SJSA1 (cell line): ENCODE data around the gene PCED1B. TPM values are rescaled to one million over a fixed set of nuclear protein-coding genes. Genes with fewer than 3 reads are reported as not detected.
"Not testable (repeated sequence)": the region's sequence is repeated elsewhere in the genome, so short reads cannot be mapped to it uniquely, and the experiment has no call there.

Experiments used
- DNase-seq, 2 experiments: peaks; one replicate each; pipeline ENCODE4 v3.0.0-alpha.2; 2015 to 2020; ENCODE audit warnings: low spot score in 2 of 2, low read depth in 1 of 2
- H3K27ac ChIP-seq: fragments of 250-450 bp; sonication (Bioruptor Pico); 2 replicates; pipeline ENCODE4 v1.5.1; 2020; ENCODE audit warnings: mild to moderate bottlenecking, moderate library complexity
- H3K27me3 ChIP-seq: fragments of 250-450 bp; sonication (Bioruptor Pico); replicated peaks from 2 replicates; pipeline ENCODE4 v1.5.1; 2020; ENCODE audit warnings: mild to moderate bottlenecking, moderate library complexity
- H3K36me3 ChIP-seq: fragments of 250-450 bp; sonication (Bioruptor Pico); 2 replicates; pipeline ENCODE4 v1.5.1; 2020; ENCODE audit warnings: mild to moderate bottlenecking
- H3K4me1 ChIP-seq: fragments of 250-450 bp; sonication (Bioruptor Pico); replicated peaks from 2 replicates; pipeline ENCODE4 v1.6.1; 2021; ENCODE audit warnings: mild to moderate bottlenecking
- H3K4me3 ChIP-seq: fragments of 250-450 bp; sonication (Bioruptor Pico); 2 replicates; pipeline ENCODE4 v1.5.1; 2020; ENCODE audit warnings: mild to moderate bottlenecking
- H3K9me3 ChIP-seq: fragments of 250-450 bp; sonication (Bioruptor Pico); replicated peaks from 2 replicates; pipeline ENCODE4 v1.5.1; 2020; ENCODE audit warnings: mild to moderate bottlenecking
- total RNA-seq: library from RNA; depleted of rRNA; stranded (reverse); fragments of >200 nt; shearing (Covaris generic); gene quantifications from 2 replicates; pipeline ENCODE4 v1.2.3, GENCODE V29; 2014

Gene PCED1B
- total RNA-seq, 1 experiment from 2014 or later = 0.39 TPM

DNA sequence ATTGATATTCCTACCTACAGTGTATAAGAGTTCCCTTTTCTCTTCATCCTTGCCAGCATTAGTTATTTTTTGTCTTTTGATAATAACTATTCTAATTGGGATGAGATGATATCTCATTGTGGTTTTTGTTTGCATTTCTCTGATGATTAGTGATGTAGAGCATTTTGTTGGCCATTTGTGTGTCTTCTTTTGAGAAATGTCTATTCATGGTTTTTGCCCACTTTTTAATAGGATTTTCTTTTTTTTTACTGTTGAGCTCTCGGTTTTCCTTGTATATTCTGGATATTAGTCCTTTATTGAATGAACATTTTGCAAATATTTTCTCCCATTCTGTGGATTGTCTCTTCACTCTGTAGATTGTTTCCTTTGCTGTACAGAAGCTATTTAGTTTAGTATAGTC lies 79.9 kb downstream of the PCED1B start:
- DNase-seq = no peak
- H3K27ac ChIP-seq = no peak overlapping the region
- no peaks in the 10 kb centered on the region for H3K9me3 ChIP-seq
- H3K4me1 ChIP-seq = peaks cover 13% of the 10 kb centered on the region
- H3K27me3 ChIP-seq = no peaks in the 10 kb centered on the region
- H3K4me3 ChIP-seq = no peak overlapping the region
- H3K36me3 ChIP-seq = no peaks in the 10 kb centered on the region

DNA sequence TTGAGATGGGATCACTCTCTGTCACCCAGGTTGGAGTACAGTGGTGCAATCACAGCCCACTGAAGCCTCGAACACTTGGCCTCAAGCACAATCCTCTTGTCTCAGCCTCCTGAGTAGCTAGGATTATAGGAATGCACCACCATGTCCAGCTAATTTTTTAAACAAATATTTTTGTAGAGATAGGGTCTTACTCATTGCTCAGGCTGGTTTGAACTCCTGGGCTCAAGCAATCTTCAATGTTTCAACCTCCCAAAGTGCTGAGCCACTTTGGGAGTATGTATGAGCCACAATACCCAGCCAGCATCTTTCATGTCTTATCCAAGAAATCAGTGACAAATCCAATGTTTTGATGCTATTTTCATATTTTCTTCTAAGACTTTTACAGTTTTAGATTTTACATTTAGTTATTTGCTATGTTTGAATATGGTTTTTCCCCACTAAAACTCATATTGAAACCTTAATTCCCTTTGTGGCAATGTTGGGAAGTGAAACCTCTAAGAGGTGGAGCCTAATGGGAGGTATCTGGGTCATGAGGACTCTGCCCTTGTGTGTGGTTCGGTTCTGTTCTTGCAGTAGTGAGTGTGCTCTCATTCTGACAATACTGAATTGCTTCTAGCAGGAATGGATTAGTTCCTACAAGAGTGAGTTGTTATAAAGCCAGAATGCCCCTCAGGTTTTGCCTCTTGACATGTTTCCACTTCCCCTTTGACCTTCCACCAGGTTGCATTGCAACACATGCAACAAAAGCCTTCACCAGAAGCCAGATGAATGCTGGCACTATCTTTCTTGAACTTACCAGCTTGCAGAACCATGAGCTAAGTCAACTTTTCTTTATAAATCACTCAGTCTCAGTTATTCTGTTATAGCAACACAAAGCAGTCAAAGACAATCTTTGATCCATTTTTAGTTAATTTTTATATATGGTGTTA lies 81.2 kb downstream of the PCED1B start:
- Histone ChIP-seq H3K9me3 (no peaks in the 10 kb centered on the region), H3K4me3 (no peak overlapping the region), H3K4me1 (peaks cover 9% of the 10 kb centered on the region), H3K27me3 (no peaks in the 10 kb centered on the region), H3K36me3 (no peaks in the 10 kb centered on the region), H3K27ac (no peak overlapping the region)
- no peak for DNase-seq

DNA sequence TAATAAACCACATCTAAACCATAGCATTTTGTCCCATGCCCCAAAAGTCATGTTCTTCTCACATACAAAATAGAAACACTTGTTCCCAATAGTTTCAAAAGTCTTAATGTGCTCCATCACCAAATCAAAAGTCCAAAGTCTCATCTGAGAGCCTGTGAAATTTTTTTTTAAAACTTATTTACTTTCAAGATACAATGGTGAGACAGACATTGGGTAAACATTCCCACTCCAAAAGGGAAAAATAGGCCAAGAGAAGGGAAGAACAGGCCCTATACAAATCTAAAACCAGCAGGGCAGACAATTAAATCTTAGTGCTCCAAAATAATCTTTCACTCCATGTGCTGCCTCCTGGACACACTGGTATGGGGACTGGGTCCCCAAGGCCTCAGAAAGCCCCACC lies 84.7 kb downstream of the PCED1B start:
- Histone ChIP-seq H3K36me3 (no peaks in the 10 kb centered on the region), H3K9me3 (no peaks in the 10 kb centered on the region), H3K27me3 (no peaks in the 10 kb centered on the region), H3K4me1 (no peaks in the 10 kb centered on the region), H3K4me3 (no peak overlapping the region), H3K27ac (no peak overlapping the region)
- DNase-seq = no peak

DNA sequence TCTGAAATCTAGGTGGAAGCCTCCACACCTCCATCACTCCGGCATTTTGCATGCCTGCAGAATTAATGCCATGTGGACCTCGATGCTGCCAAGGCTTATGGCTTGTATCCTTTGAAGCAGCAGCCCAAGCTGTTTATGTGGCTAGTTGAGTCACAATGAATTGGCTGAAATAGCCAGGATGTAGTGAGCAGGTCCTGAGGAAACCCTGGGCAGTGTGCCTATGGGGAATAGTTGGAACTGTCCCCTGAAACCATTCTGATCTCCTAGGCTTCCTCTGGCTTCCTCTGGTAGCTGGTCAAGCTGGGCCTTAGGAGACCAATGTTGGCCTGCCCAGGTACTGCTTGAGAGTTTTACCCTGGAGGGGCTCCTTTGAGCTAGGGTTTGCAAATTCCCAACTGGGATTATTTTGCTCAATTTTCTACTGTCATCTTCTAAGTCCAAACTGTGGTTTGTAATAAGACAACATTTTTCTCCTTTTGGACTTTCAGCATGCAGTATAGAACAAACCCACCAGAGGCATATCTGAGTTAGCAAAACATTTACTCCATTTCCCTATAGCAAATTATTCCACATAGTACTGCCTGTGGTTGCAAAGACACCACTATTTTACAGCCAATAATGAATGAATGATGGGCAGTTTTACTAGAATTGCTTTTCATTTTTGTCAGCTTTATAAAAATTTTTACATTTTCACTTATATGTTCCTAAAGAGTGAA lies 85.5 kb downstream of the PCED1B start:
- H3K27ac ChIP-seq = no peak overlapping the region
- H3K36me3 ChIP-seq = no peaks in the 10 kb centered on the region
- no peaks in the 10 kb centered on the region for H3K27me3 ChIP-seq
- no peak for DNase-seq
- H3K4me3 ChIP-seq = no peak overlapping the region
- H3K4me1 ChIP-seq = no peaks in the 10 kb centered on the region
- H3K9me3 ChIP-seq = no peaks in the 10 kb centered on the region

DNA sequence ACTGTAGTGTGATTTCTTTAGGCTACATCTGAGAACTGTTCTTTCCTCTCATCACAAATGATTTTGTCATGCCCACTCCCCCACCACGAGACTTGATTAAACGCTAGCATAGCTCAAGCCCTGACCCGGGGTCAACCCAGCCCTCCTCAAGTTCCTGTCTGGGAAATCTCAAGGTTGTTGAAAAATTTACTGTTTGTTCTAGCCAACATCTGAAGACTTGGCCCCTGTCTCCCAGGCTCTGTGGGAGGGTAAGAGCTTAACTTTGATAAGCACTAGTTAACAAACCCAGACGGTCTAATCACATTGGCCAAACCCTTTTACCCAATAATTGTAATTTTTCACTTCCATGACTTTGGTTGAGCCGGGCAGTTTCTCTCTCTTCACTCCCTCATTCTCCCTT lies 86.5 kb downstream of the PCED1B start:
- H3K27ac ChIP-seq = no peak overlapping the region
- H3K9me3 ChIP-seq = no peaks in the 10 kb centered on the region
- H3K4me1 ChIP-seq = no peaks in the 10 kb centered on the region
- no peak for DNase-seq
- H3K4me3 ChIP-seq = no peak overlapping the region
- no peaks in the 10 kb centered on the region for H3K36me3 ChIP-seq
- H3K27me3 ChIP-seq = no peaks in the 10 kb centered on the region

DNA sequence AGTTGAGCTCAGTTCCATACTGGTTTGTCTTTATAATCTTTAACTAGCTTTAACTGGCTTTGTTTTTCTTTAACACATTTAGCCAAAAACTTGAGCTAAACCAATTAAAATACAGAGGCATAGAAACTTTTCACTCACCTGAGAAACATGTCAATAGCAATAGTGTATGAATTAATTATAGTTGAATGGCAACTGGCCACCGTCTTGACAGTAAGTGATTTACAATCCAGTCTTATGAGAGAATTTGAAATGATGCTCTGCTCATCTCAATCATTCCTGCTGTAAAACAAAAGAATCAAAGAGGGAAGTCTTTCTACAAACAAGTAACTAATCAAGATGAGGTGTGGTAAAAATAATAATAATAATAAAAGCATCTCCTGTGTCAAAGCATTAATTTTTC lies 86.9 kb downstream of the PCED1B start:
- Histone ChIP-seq H3K4me1 (no peaks in the 10 kb centered on the region), H3K4me3 (no peak overlapping the region), H3K27me3 (no peaks in the 10 kb centered on the region), H3K9me3 (no peaks in the 10 kb centered on the region), H3K36me3 (no peaks in the 10 kb centered on the region), H3K27ac (no peak overlapping the region)
- no peak for DNase-seq

DNA sequence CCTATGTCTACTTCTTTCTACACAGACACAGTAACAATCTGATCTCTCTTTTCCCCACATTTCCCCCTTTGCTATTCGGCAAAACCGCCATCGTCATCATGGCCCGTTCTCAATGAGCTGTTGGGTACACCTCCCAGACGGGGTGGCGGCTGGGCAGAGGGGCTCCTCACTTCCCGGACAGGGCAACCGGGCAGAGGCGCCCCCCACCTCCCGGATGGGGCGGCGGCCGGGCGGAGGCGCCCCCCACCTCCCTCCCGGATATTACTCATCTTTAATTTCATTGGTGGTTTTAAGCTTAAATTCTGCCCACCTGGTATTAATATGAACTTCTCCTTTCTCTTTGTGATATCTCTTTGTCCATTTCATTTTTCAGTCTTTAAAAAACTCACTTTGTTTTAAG lies 90.9 kb downstream of the PCED1B start:
- H3K4me1 ChIP-seq, H3K36me3 ChIP-seq, H3K4me3 ChIP-seq, H3K27ac ChIP-seq, DNase-seq, H3K9me3 ChIP-seq, H3K27me3 ChIP-seq: not testable (repeated sequence)

DNA sequence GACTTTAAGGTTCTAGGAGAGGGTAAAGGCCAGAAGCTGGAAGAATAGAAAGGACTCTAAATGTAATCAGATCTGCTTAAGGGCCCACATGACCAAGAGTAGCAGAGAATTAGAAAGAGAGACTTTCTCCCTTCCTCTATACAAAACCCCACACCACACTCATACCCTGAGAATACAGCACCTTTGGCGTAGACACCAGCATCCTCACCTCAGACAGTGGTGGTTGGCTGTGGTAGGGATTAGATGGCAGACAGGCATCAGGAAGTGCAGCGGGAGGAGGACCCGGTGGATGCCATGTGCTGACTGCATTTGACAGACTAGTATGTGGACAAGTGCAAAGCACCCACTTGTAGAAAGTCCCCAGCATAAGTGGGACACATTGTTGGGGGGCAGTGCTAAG lies 98.6 kb downstream of the PCED1B start:
- Histone ChIP-seq H3K36me3 (no peaks in the 10 kb centered on the region; the same call in 1 of the 2 replicates), H3K27me3 (no peaks in the 10 kb centered on the region), H3K4me3 (no peak overlapping the region), H3K4me1 (no peaks in the 10 kb centered on the region), H3K9me3 (no peaks in the 10 kb centered on the region), H3K27ac (no peak overlapping the region)
- no peak for DNase-seq

DNA sequence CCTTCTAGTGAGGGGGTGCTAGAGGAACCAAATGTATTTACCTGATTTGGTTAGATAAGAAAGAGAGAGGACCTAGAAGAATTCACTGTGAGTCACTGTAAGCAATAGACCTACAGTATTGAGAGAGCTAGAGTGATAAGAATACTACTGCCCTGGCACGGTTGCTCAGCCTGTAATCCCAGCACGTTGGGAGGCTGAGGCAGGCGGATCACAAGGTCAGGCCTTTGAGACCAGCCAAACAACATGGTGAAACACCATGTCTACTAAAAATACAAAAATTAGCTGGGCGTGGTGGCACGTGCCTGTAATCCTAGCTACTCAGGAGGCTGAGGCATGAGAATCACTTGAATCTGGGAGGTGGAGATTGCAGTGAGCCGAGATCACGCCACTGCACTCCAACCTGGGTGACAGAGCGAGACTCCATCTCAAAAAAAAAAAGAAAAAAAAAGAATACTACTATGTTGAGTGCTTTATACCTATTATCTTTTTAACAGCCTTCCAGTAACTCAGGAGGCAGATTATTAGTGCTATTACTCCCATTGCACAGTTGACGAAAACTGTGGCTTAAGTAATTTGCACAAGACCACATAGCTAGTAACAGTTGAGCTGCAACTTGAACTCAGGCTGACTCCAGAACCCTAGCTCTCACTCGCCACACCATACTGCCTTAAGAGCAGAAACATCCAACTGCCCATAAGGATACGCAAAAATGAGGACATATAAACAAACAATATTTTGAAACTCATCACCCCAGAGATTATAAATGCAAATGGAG lies 102.9 kb downstream of the PCED1B start:
- H3K36me3 ChIP-seq, DNase-seq, H3K4me1 ChIP-seq, H3K27me3 ChIP-seq, H3K9me3 ChIP-seq, H3K4me3 ChIP-seq, H3K27ac ChIP-seq: not testable (repeated sequence)

DNA sequence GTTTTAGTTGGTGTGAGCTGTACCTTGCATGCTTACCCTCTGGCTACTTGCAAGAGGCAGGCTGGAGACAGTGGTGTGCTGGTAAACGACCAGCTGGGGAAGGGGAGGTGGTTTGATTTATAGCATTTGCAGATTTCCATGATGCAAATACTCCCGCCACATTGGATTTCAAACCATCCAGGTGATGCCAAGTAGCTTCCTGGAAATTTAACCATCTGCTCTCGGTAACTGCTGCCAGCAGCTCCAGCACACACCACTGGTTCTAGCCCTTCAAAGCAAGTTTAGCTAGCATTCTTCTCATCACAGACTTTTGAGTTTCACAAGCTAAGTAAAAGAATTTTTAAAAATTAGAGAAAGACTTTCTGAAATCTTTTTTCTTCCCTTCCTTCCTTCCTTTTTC lies 104.8 kb downstream of the PCED1B start:
- H3K27ac ChIP-seq = no peak overlapping the region
- H3K27me3 ChIP-seq = no peaks in the 10 kb centered on the region
- no peaks in the 10 kb centered on the region for H3K9me3 ChIP-seq
- DNase-seq = no peak
- H3K36me3 ChIP-seq = no peaks in the 10 kb centered on the region
- peaks cover 8% of the 10 kb centered on the region for H3K4me1 ChIP-seq
- no peak overlapping the region for H3K4me3 ChIP-seq

DNA sequence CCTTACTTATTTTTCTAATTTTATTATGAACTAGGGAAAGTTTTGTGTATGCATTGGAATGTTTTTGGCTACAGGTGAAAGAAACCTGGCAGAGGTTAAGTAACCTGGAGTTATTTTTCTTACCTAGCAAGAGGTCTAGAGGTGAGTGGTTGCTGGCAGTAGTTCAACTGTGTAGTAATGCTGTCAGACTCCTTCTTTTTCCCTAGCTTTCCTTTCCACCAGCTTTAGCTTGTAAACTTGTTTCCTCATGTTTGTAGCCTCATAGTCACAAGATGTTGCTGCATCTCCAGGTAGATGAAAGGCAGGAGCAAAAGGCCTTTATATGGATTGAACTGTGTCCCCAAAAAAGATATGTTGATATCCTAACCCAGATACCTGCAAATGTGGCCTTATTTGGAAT lies 105.4 kb downstream of the PCED1B start:
- no peak for DNase-seq
- no peaks in the 10 kb centered on the region for H3K9me3 ChIP-seq
- no peak overlapping the region for H3K4me3 ChIP-seq

DNA sequence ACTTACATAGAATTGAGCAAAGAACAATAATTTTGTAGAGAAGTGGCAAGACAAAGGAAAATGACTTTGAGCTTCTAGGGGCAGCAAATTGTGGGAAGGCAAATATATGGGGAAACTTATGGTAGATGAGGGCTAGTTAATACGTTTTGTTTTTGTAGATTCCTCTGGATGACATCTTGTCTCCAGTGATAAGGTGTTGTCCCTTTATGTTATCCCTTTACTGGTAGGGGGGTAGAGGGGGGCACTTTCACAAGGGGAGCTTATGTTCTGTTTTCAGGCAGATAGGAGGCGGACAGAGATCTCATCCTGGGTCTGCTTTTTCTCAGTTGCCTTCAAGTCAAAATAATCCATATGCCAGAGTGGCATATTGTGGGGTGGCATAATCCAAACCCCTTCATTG lies 106.8 kb downstream of the PCED1B start:
- no peaks in the 10 kb centered on the region for H3K27me3 ChIP-seq
- no peak overlapping the region for H3K27ac ChIP-seq
- peaks cover 21% of the 10 kb centered on the region for H3K4me1 ChIP-seq
- H3K9me3 ChIP-seq = no peaks in the 10 kb centered on the region
- no peaks in the 10 kb centered on the region for H3K36me3 ChIP-seq
- DNase-seq = no peak
- H3K4me3 ChIP-seq = no peak overlapping the region

More for the DNA sequence above, 105.4 kb downstream of the PCED1B start:
- Histone ChIP-seq H3K4me1 (peaks cover 11% of the 10 kb centered on the region), H3K36me3 (no peaks in the 10 kb centered on the region), H3K27ac (no peak overlapping the region), H3K27me3 (no peaks in the 10 kb centered on the region)

DNA sequence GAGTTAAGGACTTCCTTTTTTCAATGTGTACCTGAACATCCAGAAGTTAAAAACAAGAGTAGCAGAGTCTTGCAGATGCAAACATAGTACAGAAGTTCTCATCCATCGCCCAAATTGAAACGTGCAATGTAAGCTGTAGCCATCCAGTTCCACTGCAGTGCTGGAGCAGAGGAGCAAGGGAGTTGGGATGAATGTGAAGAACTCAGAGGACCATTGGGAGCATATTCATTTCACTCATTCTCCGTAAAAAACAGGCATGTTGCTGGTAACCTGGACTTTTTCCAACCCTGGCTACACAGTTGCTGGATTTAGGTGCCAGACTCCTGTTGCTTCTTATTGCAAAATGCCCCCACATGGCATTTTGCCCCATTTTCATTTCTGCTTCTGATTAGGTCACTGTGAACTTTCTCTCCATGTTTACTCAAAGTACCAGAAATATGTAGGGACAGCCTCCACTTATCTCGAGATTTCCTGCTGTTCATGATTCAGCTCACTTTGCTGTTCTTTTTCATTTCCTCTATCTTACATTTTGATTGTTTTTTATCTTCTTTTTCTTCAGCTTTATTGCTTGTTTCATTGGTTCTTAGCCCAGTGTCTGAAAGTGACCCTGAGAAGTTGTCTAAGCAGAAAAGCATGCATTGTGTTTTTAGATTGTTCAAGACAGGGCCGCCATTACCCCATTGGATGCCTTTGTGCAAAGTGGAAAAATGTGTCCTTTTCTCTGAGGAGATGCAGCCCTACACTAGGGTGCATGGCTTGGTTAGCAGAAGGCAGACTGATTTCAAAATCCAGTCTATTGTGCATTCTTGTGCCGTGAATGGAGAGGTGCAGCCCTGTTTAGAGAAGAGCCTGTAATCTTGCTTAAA lies 109.4 kb downstream of the PCED1B start:
- Histone ChIP-seq H3K27me3 (no peaks in the 10 kb centered on the region), H3K4me1 (peaks cover 21% of the 10 kb centered on the region), H3K36me3 (no peaks in the 10 kb centered on the region), H3K4me3 (no peak overlapping the region), H3K27ac (no peak overlapping the region), H3K9me3 (no peaks in the 10 kb centered on the region)
- DNase-seq = no peak
